Cardiac muscle cell (in vitro differentiated cells and primary cell): Measurements from ENCODE around the gene KIF26B. TPM values are rescaled to one million over a fixed set of nuclear protein-coding genes. Genes with fewer than 3 reads are reported as not detected.

Source experiments
- DNase-seq, 2 donors: peaks; one replicate each; pipeline versions ENCODE4 v3.0.0 to v3.0.0-alpha.2; 2010 to 2017; ENCODE audit warnings: low read depth in 1 of 2, low spot score in 1 of 2
- H3K27ac ChIP-seq: fragments of 200-600 bp; sonication (generic); 2 replicates; pipeline ENCODE4 v1.5.1; 2016
- H3K27me3 ChIP-seq: fragments of 200-600 bp; sonication (generic); 2 replicates; pipeline ENCODE4 v1.6.0; 2016; ENCODE audit warnings: control low read depth
- H3K36me3 ChIP-seq: fragments of 200-600 bp; sonication (generic); 2 replicates; pipeline ENCODE4 v1.5.1; 2016; ENCODE audit warnings: control low read depth
- H3K4me1 ChIP-seq: fragments of 200-600 bp; sonication (generic); 2 replicates; pipeline ENCODE4 v1.8.1; 2017; ENCODE audit warnings: low read depth, mild to moderate bottlenecking, mixed run types
- H3K4me3 ChIP-seq: fragments of 200-600 bp; sonication (generic); 2 replicates; pipeline ENCODE4 v1.5.1; 2016; ENCODE audit warnings: mild to moderate bottlenecking
- H3K9me3 ChIP-seq: fragments of 200-600 bp; sonication (generic); 2 replicates; pipeline ENCODE4 v1.5.1; 2017; ENCODE audit warnings: low read depth, mild to moderate bottlenecking, control low read depth
- polyA plus RNA-seq: library from polyadenylated mRNA; unstranded; fragments of >200 nt; fragmentation: Nextera tagmentation; extraction: Ambion mirVana; gene quantifications from 2 replicates; pipeline ENCODE4 v1.2.1, GENCODE V29; 2016
- total RNA-seq: library from RNA; depleted of rRNA; stranded (reverse); fragments of >200 nt; gene quantifications from 2 replicates; pipeline ENCODE4 v1.2.3, GENCODE V29; 2016
- TF ChIP-seq, protein P1 (sequence below): IDR thresholded peaks from 2 replicates; pipeline ENCODE4 v1.5.1; 2012; ENCODE audit warnings: low read depth, mild to moderate bottlenecking, low read length

KIF26B gene
- total and polyA plus RNA-seq, 2 experiments from 2014 or later: 58.9 to 177 TPM

DNA sequence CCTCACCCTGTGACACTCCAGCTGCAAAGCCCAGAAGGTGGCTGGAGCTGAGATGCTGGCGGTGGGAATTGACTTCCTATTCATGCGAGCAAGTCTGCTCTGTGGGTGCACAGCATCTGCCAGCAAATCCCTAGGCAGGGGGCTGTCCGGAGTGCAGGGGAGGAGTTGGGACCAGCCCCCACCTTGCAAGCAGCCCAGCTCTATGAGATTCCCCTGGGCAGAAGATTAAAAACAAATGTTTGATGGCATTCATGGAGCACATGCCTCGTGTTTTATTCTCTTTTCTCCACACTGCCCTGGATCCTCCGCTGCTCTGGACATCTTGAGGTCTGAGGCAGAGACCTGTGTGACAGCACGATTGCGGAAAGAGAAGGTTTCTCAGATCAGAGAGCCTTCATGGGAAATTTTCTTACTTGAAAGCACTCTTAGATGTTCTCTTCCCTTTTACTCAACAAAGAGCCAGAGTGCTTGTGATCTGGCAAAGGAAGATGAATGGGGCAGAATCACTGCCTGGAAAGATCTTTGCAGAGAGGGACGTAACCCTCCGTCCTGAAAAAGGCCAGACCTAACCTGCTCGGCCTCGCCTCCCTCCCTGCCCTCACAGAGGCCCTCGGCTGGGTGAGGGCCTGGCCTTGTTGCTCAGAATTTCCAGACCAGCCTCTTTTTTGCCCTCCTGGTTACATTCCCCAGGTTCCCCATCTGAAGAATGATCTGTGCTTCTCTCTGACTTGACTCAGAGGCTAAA lies 597.1 kb downstream of the KIF26B start:
- H3K27ac ChIP-seq: peak overlapping the region; percentile 71
- DNase-seq: peak; percentile 7 to 52
- H3K27me3 ChIP-seq: no peaks in the 10 kb centered on the region
- TF ChIP-seq, protein P1, sequence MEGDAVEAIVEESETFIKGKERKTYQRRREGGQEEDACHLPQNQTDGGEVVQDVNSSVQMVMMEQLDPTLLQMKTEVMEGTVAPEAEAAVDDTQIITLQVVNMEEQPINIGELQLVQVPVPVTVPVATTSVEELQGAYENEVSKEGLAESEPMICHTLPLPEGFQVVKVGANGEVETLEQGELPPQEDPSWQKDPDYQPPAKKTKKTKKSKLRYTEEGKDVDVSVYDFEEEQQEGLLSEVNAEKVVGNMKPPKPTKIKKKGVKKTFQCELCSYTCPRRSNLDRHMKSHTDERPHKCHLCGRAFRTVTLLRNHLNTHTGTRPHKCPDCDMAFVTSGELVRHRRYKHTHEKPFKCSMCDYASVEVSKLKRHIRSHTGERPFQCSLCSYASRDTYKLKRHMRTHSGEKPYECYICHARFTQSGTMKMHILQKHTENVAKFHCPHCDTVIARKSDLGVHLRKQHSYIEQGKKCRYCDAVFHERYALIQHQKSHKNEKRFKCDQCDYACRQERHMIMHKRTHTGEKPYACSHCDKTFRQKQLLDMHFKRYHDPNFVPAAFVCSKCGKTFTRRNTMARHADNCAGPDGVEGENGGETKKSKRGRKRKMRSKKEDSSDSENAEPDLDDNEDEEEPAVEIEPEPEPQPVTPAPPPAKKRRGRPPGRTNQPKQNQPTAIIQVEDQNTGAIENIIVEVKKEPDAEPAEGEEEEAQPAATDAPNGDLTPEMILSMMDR: no peak
- H3K36me3 ChIP-seq: no peaks in the 10 kb centered on the region
- H3K4me1 ChIP-seq: peaks cover 20% of the 10 kb centered on the region
- no peak overlapping the region for H3K4me3 ChIP-seq
- H3K9me3 ChIP-seq: no peaks in the 10 kb centered on the region

DNA sequence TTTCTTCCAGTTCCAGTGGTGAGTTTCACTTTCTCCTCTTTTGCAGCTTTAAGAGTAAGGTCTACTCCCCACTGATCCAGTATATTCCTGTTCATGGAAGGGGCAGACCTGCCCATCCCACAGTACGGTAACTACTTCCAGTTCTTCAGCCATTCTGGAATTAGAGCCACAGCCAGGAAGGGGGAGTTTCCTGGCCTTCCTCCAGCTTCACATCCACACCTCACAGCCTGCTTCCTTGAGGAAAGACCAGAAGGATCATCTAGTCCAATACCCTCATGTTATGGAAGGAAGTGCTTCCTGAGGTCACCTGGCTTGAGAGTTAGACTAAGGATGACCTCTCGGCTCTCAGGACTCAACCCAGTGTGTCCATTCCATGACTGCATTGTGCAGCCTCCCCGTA lies 597.8 kb downstream of the KIF26B start:
- TF ChIP-seq, protein P1: no peak
- H3K36me3 ChIP-seq: no peaks in the 10 kb centered on the region
- H3K9me3 ChIP-seq: no peaks in the 10 kb centered on the region
- peak in 1 of 2 donors; percentile 71 for DNase-seq
- no peak overlapping the region for H3K4me3 ChIP-seq
- H3K4me1 ChIP-seq: peaks cover 20% of the 10 kb centered on the region
- H3K27me3 ChIP-seq: no peaks in the 10 kb centered on the region
- peak overlapping the region; percentile 71 for H3K27ac ChIP-seq

DNA sequence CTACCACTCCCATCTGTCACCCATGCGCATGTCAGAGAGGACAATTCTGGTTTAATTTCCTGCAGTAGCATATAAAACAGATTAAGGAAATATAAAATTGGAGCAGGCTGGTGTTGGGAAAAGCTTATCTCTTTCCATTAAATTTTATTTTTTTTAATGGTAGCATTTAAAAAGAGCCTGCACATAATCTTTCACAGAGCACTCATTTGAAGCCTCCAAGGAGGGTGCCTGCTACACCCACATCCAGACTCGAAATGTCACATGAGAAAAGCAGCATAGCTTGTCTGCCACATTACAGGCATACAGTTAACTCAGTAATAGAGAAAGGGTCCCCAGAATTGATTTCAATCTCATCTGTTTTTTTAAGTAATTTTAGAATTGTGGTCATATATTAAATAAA lies 599.0 kb downstream of the KIF26B start:
- H3K27ac ChIP-seq: no peak overlapping the region
- TF ChIP-seq, protein P1: no peak
- no peak for DNase-seq

DNA sequence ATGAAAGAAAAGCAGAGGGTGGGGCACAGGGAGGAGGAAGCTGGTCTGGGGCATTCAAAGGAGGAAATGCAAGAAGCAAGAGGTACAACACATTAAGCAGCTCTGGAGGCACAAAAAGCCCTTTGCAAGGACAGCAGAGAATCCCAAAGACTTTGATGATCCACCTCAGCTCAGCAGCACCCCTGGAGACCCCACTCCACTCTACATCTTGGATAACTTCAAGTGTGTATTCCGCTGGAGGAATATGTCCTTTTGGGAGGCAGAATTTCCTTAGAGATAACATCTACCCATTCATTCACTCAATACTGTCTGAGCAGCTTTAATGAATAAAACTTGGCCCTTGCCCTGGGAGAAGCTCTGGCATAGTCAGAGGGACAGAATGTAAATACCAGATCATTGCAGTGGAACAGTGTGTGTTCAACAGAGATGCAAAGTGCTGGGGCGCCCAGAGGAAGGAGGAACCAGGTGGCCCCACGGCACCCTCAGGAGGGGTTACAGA lies 599.7 kb downstream of the KIF26B start:
- DNase-seq: no peak
- Histone ChIP-seq H3K4me3 (no peak overlapping the region), H3K36me3 (no peaks in the 10 kb centered on the region), H3K9me3 (no peaks in the 10 kb centered on the region), H3K27me3 (no peaks in the 10 kb centered on the region), H3K27ac (no peak overlapping the region), H3K4me1 (peaks cover 26% of the 10 kb centered on the region)
- TF ChIP-seq, protein P1: no peak

More for the DNA sequence above, 599.0 kb downstream of the KIF26B start:
- H3K9me3 ChIP-seq: no peaks in the 10 kb centered on the region
- H3K36me3 ChIP-seq: no peaks in the 10 kb centered on the region
- H3K4me3 ChIP-seq: no peak overlapping the region
- peaks cover 24% of the 10 kb centered on the region for H3K4me1 ChIP-seq
- H3K27me3 ChIP-seq: no peaks in the 10 kb centered on the region
